ENCODE measurements around the gene GATA1.

GRCh38 chrX:48824066-48824465, 37.7 kb downstream of the GATA1 start:
- TF ChIP-seq CTCF (IDR thresholded peaks at IDR 0.05) (no peak), POLR2A (IDR thresholded peaks at IDR 0.05) (no peak)

All from vagina (tissue), 2 donors.